Activated T-cell treated with anti-CD3 and anti-CD28 coated beads, Interleukin-2, amount 50 U/mL, for 1 hour (primary cell): ENCODE measurements around the gene DNM1.

ENCODE experiments used
- DNase-seq: peaks from one replicate; pipeline ENCODE4 v3.0.0-alpha.2; 2020

The DNM1 gene

DNA sequence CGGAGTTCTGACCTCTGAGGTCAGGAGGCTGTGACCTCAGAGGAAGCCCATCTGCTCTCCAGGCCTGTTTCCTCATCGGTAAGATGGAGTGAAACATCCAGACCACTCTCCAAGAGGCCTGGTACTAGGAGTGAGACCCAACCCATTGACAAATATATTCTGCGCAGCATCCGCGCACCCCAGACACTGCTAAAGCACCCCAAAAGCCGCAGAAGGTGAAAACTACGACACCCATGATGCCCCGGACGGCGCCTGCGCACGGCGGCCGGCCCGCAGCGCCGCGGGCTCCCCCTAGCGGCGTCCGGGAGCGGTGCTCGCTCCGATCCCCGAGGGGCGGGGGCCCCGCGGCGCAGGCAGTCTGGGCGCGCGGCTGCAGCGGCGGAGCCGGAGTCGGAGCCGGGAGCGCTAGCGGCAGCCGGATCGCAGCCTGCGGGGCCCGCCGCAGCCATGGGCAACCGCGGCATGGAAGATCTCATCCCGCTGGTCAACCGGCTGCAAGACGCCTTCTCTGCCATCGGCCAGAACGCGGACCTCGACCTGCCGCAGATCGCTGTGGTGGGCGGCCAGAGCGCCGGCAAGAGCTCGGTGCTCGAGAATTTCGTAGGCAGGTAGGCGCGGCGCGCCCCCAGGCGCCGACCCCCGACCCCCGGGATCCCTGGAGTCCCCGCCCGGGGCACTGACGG lies at the start of gene DNM1:
DNM1 (plus strand) TSS at position 356 of the 683 bp plus-strand sequence; CDS start at position 448, 92 bp downstream.
- peak; percentile 81 for DNase-seq

DNA sequence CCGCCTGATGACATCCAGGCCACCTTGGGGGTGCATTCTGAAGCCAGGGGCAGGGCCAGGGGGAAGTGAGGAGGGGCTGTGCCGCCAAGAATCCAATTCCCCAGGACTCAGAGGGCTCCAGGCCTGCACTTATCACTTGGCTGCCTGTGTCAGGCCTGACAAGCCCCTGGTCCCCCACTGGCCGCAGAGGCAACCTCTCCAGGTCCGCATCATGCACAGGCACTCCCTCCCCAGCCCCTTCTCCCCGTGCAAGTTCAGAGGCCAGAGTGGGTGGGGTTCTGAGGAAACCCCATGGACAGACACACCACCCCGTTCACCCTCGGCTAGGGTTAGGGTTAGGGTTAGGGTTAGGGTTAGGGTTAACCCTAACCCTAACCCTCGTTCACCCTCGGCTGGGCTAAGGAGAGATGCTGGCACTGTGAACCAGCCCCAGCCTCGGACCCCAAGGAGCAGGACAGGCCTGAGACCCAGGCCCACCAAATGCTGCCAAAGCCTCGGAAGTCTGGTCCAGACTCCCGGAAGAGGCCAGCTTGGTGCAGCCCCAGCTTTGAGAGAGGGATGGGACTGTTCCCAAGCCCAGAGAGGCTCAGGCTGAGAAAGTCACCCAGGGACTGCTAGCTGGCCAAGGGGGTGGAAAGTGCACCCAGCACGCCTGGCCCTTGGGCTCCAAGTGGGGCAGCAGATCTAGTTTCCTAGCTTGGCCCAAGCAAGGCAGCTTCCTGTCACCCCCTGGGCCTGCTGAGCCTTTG lies 49.1 kb upstream of the DNM1 start:
- no peak for DNase-seq

DNA sequence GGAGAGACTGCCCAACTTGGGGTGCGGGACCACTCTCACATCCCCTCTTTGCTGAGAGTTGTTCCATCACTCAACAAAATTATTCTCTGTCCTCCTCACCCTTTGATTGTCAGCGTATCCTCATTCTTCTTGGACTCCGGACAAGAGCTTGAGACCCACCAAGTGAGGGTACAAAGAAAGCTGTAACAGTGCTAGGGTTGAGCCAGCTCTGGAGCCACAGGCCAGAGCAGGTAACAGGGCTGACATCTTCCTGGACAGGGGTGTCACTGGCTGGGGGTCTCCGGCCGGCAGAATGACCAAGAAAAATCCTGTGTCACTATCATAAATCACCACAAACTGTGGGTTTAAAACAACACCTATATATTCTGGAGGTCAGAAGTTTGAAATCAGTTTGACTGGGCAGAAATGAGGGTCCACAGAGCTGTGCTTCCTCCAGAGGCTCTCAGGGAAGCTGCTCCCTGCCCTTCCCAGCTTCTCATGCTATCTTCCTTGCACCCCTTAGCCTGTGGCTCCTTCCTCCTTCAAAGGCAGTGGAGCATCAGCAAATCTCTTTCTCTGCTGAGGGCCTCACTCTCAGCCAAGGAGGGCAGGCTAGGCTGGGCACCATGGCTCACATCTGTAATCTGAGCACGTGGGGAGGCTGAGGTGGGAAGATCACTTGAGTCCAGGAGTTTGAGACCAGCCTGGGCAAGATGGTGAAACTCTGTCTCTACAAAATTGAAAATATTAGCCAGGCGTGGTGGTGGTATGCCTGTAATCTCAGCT lies 47.3 kb upstream of the DNM1 start:
- no peak for DNase-seq

DNA sequence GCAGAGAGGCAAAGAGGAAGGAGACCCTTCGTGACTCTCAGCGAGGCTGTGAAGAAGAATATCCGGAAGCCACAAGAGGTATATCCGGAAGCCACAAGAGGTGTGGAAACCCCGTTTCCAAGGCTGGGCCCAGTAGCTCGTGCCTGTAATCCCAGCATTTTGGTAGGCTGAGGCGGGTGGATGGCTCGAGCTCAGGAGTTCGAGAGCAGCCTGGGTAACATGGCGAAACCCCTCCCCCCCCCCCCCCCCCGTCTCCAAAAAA lies 43.7 kb upstream of the DNM1 start:
- DNase-seq: peak; percentile 59

DNA sequence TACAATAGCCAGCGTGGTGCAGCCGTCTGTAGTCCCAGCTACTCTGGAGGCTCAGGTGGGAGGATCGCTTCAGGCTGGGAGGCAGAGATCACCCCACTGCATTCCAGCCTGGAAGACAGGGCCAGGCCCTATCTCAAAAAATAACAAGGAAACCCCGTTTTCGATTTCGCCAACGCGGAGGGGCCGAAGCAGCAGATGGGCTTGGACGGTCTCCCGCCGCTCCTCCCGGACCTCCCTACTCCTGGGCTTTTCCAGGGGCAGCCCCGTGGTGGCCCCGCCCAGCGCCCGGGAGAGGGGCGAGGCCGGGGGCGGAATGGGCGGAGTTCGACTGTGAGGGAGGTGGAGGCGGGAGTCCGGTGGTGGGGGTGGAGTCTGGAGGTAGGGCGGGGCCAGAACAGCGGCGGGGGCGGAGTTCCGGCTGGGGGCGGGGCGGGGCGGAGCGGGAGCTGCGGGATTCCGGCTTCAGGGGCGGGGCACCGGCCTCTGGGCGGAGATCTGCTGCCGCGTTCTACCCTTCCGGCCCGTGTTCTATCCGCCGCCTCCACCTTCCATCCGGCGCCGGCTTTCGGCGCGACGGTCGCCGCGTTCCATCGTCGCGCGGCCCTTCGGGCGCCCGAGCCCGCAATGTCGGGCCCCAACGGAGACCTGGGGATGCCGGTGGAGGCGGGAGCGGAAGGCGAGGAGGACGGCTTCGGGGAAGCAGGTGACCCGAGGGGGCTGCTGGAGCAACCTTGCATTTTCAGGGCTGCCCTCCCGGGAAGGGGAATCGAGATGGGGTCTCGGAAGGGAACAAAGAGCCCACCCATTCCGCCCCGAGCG lies 43.2 kb upstream of the DNM1 start, which contains the start of gene BBLN:
BBLN (plus strand) TSS at position 482 of the 819 bp plus-strand sequence; CDS start at position 625, 143 bp downstream.
- DNase-seq: peak; percentile 94

DNA sequence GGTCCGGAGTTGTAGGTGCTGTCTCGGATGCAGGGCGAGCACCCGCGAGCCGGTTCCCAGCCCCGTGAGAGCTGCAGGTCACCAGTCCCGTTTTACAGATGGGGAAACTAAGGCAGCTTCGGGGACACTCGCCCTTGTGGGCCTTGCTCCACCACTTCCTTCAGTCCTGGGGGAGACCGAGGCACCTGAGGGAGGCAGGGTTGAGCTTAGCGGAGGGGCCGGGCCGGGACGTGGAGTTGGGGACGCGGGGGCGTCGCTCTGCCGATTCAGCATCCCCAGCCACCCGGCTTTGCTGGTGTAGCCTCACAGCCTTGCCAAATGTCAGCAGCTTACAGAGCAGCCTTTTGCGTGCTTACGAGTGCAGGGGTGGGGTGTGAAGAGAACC lies 42.6 kb upstream of the DNM1 start:
- DNase-seq: peak; percentile 49

DNA sequence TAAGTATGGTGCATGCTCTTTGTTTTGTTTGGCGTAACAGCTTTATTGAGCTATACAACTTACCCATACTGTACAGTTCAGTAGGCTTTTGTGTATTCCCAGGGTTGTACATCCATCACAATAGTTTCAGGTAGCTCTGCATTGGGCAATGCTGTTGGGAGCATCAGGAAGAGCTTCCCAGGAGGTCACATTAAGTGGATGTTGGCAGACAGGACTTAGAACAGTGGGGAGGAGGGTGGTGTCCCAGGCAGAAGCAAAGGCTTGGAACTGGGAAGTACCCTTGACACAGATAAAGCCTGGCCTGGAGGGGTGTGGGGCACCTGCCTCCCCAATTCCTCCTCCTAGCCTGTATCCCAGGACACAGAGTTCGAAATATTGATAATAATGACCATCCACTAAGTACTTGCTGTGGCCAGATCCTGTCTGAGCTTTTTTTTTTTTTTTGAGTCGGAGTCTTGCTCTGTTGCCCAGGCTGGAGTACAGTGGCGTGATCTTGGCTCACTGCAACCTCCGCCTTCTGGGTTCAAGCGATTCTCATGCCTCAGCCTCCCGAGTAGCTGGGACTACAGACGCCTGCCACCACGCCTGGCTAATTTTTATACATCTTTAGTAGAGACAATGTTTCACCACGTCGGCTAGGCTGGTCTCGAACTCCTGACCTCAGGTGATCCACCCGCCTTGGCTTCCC lies 41.8 kb upstream of the DNM1 start:
- no peak for DNase-seq

DNA sequence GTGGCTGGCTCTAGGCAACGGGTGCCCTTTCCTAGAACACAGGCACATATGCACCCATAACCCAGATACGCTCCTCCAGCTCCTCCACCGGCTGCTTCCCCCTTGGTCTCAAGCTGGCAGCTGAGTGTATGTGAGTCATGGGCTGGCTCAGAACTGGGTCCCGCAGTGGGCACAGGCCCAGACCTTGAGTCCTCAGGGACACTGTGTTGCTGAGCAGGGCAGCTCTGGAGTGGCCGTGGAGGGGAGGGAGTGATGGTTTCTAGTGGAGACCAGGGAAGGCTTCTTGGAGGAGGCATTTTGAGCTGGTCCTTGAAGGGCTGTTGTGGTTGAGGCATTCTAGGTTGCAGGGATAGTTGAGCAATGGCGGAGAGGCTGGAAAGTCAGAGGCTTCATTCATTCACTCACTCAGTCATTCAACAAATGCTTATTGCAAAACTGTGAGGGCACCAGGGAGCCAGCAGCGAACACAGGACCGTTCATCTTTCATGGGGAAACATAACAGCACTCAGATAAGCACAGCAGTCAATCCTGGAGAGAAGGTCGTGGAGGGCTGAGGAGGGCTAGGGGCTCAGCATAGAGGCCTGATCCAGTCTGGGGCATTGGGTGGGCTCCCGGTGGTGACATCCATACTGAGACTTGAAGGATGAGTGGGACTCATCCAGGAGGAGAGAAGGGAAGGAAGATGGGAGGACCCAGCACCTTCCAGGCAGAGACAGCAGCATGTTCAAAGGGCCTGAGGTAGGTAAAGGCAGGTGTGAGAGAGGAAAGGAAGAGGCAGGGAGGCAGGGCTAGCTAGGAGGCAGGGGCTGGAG lies 40.8 kb upstream of the DNM1 start:
- DNase-seq: no peak

DNA sequence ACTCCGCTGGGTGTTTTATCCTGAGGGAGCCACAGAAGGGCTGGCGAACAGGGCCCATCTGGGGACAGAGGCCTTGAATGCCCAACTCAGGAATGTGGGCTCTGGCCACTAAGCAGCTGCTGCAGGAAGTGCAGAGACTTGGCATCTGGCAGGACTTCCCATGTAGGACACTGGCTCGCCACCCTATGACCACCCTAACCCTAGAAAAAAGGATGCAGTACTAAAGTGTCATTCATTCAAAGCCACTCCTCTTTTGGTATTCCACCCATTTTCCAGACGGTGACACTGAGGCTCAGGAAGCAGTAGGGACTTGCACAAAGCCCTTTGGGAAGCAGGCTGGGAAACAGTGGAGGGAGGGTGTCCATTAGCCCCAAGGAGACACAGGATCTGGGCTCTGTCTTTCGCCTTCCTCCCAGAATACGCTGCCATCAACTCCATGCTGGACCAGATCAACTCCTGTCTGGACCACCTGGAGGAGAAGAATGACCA lies 40.1 kb upstream of the DNM1 start:
- no peak for DNase-seq

DNA sequence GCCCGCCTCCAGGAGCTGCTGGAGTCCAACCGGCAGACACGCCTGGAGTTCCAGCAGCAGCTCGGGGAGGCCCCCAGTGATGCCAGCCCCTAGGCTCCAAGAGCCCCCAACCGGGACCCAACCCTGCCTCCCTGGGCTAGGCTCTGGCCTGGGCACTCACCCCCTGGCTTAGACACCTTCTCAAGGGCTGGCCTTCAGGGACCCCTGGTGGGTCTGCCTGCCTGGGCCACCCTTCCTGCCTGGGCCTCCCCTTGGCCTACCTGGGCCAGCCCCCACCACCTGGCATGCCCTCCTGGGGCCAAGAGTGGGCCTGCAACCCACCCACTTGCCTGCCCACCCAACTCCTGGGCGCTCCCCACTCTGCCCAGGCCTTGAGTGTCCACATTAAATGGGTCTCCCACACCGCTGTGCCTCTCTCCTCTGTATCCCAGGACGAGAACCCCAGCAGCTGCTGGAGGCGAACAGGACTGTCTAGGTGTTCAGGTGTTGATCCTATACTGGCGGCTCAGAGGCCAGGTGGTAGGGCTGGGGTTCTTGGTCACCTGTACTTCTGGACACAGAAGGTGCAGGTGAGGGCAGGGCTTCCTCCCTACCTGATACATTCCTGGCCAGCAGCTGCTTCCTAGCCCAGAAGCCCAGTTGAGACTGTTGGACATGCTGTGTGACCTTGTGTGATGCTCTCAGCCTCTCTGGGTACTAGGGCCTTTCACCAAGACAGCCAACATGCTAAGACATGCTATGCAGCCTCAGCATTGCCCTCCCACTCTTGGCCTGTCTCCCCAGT lies 39.5 kb upstream of the DNM1 start:
- no peak for DNase-seq

DNA sequence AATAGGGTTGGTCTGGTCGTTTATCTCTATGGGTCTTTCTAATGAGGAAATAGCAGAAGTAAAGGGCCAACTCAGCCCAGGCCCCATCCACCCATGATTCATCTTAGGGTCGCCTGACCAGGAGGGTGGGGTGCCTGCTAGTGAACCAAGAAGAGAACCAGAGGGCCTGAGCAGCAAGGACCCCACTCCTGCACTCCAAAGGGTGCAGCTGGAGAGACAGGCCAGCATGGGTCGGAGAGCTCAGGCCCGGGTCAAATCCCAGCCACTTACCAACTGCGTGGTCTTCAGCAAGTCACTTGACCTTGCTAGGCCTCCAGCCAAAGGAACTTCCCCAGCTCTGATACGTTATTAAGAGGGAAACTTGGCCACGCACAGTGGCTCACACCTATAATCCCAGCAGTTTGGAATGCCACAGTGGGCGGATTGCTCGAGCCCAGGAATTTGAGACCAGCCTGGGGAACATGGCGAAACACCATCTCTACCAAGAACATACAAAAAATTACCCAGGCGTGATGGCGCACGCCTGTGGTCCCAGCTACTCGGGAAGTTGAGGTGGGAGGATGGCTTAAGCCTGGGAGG lies 38.8 kb upstream of the DNM1 start:
- DNase-seq: no peak

DNA sequence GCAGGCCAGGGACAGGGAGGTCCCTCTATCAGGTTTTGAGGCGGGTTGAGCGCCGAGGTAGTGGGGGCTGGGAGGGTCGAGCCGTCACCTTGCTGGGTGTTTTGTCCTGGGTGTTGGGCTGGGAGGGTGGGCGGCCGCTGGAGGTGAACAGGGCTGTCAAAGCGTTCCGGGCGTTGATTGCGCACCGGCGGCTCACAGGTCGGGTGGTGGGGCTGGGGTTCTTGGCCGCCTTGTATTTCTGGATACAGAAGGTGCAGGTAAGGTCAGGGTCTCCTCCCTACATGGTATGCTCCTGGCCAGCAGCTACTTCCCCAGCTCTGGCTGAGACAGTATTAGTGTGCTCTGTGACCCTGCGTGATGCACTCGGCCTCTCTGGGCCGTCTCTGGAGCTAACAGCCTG lies 37.0 kb upstream of the DNM1 start:
- no peak for DNase-seq

DNA sequence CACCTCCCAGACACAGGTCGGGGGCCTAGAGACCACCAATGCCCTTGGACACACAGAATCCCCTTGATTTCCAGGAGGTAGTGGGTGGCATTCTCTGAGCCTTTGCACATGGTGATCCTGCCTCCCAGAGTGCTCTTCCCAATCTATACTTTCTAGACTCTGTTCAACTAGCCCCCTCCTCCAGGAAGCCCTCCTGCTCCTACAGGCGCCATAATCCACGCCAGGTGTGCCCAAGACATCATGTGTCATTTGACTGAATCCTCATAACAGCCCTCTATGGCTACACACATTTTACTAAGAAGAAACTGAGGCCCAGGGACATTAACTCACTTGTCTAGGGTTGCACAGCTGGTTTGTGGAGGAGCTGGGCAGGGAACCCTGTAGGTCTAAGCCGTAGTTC lies 36.0 kb upstream of the DNM1 start:
- no peak for DNase-seq

DNA sequence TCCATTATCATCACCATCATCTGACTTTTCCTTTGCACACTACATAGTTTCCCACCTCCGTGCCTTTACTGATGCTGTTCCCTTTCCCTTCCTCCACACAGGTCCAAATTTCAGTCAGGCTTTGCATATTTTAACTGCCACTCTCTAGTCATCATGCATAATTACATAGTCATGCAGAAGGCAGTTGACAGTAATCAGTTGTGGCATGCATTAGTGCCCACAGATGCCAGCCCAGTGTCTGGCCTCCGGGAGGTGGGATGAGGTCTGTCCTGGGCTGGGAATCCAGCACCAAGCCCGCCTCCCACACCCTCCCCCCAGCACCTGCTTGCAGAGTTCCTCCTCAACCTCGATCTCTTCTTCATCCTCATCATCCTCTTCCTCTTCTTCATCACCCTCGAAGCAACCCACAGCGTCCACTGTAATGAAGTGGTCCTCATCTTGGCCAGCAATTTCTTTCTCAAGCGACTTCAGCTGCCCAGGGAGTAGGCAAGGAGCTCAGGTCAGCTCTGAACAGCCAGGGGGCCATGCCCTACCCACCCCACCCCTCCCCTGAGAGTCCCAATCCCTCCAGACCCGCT lies 34.4 kb upstream of the DNM1 start:
- DNase-seq: no peak

DNA sequence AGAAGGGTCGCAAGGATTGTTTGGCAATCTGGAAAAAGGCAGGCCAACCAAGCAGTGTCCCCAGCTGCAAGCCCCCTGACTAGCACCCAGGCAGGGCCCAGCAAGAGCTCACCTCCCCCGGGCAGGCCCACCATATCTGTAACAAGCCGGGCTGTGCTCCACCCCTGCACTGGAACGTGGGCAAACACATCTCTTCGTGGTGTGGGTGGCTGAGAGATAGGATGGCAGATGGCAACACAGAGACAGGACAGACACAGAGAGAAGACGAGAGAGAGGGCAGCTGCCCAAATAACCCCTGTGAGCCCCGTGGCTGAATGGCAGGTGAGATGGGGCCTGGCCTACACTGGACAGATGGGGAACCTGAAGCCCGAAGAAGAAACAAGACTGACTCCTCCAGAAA lies 33.7 kb upstream of the DNM1 start:
- DNase-seq: no peak

DNA sequence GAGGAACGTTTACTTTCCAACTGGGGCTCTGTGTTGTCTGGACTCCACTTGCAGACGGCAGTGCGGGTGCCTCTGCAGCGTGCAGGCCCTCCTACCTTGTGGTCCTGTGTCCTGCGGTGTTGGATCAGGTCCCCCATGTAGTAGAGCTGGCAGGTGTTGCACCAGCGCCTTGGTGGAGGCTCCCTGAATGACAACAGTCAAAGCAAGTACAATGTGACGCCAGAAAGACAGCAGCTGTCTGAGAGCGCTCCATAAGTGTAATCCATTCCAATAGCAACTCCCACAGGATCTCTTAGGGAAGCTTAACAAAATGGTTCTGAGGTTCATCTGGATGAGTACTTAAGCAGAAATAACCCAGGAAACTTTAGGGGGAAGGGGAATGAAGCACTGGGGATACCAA lies 33.3 kb upstream of the DNM1 start:
- no peak for DNase-seq

DNA sequence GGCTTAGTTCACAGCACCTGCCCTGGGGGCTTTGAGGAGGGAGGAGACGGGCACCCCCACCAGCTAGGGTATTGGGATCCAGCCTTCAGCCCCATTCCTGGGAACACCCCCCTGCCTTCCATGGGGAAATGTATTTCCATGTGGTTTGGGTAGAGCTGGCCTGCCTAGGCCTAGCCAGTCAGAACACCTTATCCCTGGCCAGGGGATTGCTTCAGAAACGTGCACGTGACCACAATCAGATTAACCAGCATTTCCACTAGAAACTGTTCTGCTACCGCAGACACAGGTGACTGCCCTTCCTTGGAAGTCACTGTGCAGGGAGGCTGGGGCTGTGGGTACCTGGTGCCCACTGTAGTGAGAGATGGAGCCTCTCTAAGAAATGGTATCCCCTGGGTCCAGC lies 29.1 kb upstream of the DNM1 start:
- DNase-seq: no peak

DNA sequence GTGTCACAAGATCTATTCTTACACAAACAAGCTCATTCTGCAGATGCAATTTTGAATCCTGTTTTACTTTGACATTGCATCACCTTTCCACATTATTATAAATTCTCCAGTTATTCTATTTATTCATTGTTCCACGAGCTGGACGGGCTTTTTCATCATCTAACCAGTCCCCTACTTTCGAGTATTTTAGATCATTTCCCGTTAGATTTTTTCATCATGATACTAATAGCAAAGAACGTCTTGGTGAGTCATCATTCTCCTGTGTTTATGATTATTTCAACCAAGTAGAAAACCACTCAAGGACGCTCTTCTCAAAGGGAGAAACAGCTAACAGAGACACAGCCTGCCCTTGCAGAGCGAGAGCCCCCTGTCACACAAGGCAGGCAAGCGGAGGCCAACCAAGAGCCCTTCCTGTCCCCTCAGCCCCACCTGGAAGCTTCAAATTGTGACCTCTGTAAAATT lies 28.0 kb upstream of the DNM1 start:
- no peak for DNase-seq

DNA sequence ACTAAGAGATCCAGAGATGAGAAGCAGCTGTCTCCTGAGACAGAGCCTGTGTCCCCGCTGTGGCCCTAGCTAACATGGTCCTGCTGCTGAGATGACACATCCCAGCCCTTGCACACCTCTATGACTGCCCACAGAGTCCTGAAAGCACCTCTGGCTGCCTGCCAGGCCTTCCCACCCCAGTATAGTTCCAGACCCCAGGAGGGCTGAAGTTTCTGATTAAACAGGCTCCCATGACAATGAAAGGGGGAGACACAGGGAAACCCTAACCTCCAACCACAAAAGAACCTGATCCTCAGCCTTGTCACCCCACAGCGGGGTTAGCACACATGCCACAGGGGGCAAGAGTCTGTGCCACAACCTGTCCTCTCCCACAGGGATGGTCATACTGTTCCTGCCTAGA lies 27.5 kb upstream of the DNM1 start:
- DNase-seq: no peak
